ENCODE data around the gene COL6A2. TPM values are rescaled to one million over a fixed set of nuclear protein-coding genes. Genes with fewer than 3 reads are reported as not detected.

COL6A2 gene
- total and polyA plus RNA-seq, 10 of the 15 experiments (the other 5 are each of a cell fraction or from before 2014, with no cell fraction given) = 0.16 to 1.3 (median 0.34) TPM; not detected in 7

GRCh38 chr21:46122758-46123683, 25.1 kb downstream of the COL6A2 start (continued):
- TF ChIP-seq, protein P1, sequence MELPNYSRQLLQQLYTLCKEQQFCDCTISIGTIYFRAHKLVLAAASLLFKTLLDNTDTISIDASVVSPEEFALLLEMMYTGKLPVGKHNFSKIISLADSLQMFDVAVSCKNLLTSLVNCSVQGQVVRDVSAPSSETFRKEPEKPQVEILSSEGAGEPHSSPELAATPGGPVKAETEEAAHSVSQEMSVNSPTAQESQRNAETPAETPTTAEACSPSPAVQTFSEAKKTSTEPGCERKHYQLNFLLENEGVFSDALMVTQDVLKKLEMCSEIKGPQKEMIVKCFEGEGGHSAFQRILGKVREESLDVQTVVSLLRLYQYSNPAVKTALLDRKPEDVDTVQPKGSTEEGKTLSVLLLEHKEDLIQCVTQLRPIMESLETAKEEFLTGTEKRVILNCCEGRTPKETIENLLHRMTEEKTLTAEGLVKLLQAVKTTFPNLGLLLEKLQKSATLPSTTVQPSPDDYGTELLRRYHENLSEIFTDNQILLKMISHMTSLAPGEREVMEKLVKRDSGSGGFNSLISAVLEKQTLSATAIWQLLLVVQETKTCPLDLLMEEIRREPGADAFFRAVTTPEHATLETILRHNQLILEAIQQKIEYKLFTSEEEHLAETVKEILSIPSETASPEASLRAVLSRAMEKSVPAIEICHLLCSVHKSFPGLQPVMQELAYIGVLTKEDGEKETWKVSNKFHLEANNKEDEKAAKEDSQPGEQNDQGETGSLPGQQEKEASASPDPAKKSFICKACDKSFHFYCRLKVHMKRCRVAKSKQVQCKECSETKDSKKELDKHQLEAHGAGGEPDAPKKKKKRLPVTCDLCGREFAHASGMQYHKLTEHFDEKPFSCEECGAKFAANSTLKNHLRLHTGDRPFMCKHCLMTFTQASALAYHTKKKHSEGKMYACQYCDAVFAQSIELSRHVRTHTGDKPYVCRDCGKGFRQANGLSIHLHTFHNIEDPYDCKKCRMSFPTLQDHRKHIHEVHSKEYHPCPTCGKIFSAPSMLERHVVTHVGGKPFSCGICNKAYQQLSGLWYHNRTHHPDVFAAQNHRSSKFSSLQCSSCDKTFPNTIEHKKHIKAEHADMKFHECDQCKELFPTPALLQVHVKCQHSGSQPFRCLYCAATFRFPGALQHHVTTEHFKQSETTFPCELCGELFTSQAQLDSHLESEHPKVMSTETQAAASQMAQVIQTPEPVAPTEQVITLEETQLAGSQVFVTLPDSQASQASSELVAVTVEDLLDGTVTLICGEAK (IDR thresholded peaks at IDR 0.05; ENCODE audit: borderline replicate concordance) = no peak
- TF ChIP-seq BHLHE40 (IDR thresholded peaks at IDR 0.05; ENCODE audit: borderline replicate concordance in 1 of 2, low read depth in 2 of 2, low read length in 1 of 2) (no peak), KAT2A (conservative IDR thresholded peaks at IDR 0.05; ENCODE audit: control insufficient read depth, low read depth, low read length) (no peak), CBX5 (IDR thresholded peaks at IDR 0.05; ENCODE audit: low read depth) (no peak), PBX3 (IDR thresholded peaks at IDR 0.05; ENCODE audit: insufficient replicate concordance, low read depth, low read length) (no peak), IRF4 (IDR thresholded peaks at IDR 0.05; ENCODE audit: low read depth, low read length) (no peak), DPF2 (IDR thresholded peaks at IDR 0.05) (no peak), FOXK2 (IDR thresholded peaks at IDR 0.05) (no peak), HCFC1 (IDR thresholded peaks at IDR 0.05; ENCODE audit: low read length) (no peak), HDGF (IDR thresholded peaks at IDR 0.05) (no peak)
- TF ChIP-seq, protein P2, sequence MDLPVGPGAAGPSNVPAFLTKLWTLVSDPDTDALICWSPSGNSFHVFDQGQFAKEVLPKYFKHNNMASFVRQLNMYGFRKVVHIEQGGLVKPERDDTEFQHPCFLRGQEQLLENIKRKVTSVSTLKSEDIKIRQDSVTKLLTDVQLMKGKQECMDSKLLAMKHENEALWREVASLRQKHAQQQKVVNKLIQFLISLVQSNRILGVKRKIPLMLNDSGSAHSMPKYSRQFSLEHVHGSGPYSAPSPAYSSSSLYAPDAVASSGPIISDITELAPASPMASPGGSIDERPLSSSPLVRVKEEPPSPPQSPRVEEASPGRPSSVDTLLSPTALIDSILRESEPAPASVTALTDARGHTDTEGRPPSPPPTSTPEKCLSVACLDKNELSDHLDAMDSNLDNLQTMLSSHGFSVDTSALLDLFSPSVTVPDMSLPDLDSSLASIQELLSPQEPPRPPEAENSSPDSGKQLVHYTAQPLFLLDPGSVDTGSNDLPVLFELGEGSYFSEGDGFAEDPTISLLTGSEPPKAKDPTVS (IDR thresholded peaks at IDR 0.05; ENCODE audit: low read depth, low read length) = no peak
